Measurements from ENCODE around the gene PGBD5. TPM values are rescaled to one million over a fixed set of nuclear protein-coding genes. Genes with fewer than 3 reads are reported as not detected.

Gene PGBD5
- total RNA-seq, 6 experiments from 2014 or later, result 0.05 TPM; not detected in 5

DNA sequence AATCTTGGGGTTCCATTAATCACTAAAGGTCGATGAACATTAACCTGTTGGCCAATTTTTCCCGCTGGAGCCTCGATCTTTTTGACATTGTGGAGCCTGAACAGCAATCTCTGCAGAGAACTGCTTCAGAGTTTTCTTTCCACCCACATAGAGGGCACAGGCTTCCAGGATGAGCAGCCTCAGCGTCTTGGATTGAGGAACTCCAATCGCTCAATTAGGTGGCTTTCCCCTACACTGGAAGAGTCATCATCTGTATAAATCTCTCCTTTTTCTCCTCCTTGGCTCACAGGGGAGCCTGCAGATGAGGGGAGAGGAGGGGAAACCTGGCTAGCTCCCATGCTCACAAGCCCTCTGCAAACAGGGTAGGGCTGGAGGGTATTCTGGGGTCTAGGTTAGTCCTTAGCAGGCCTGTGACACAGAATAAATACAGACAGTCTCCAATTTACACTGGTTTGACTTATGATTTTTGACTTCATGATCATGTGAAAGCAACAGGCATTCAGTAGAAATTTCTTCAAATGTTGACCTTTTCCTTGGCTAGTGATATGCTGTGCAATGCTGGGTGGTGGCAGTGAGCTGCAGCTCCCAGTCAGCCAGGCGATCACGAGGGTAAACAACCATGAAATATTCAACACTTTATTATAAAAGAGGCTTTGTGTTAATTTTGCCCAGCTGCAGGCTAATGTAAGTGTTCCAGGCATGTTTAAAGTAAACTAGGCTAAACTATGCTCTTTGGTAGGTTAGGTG lies 80.8 kb downstream of the PGBD5 start:
- no peaks in the 10 kb centered on the region; the same call in 1 of the 2 replicates for H3K36me3 Mint-ChIP-seq (ENCODE audit: low read depth)
- no peak overlapping the region for H3K27ac Mint-ChIP-seq
- no peak overlapping the region for H3K4me3 Mint-ChIP-seq
- peaks cover 6% of the 10 kb centered on the region; the same call in 1 of the 2 replicates for H3K4me1 Mint-ChIP-seq (ENCODE audit: low read depth)
- TF ChIP-seq, protein P1, sequence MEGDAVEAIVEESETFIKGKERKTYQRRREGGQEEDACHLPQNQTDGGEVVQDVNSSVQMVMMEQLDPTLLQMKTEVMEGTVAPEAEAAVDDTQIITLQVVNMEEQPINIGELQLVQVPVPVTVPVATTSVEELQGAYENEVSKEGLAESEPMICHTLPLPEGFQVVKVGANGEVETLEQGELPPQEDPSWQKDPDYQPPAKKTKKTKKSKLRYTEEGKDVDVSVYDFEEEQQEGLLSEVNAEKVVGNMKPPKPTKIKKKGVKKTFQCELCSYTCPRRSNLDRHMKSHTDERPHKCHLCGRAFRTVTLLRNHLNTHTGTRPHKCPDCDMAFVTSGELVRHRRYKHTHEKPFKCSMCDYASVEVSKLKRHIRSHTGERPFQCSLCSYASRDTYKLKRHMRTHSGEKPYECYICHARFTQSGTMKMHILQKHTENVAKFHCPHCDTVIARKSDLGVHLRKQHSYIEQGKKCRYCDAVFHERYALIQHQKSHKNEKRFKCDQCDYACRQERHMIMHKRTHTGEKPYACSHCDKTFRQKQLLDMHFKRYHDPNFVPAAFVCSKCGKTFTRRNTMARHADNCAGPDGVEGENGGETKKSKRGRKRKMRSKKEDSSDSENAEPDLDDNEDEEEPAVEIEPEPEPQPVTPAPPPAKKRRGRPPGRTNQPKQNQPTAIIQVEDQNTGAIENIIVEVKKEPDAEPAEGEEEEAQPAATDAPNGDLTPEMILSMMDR (IDR thresholded peaks at IDR 0.05), result no peak
- peaks cover 15% of the 10 kb centered on the region for H3K9me3 Mint-ChIP-seq
- no peak for DNase-seq
- peaks cover 11% of the 10 kb centered on the region for H3K27me3 Mint-ChIP-seq (ENCODE audit: insufficient read depth)

DNA sequence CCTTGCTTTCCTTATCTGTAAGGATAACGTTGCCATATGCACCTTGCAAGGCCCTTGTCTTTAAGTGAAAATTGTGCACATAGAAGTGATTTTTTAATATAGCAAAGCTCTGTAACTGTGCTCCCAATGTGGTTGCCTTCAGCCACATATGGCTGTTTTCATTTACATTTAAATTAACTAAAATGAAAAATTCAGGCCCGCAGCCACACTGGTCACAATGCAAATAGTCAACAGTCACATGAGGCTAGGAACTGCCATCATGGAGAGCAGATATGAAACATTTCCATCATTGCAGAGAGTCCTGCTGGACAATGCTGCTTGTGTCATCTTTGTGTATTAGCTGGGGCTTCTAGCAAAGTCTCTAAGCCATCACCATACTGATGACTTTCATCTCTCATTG lies 83.4 kb downstream of the PGBD5 start:
- no peak for DNase-seq
- Mint-ChIP-seq H3K4me1 (ENCODE audit: low read depth) (no peaks in the 10 kb centered on the region), H3K4me3 (no peak overlapping the region), H3K9me3 (peaks cover 10% of the 10 kb centered on the region; the same call in 1 of the 2 replicates), H3K27ac (no peak overlapping the region), H3K27me3 (ENCODE audit: insufficient read depth) (peaks cover 2% of the 10 kb centered on the region; the same call in 1 of the 2 replicates), H3K36me3 (ENCODE audit: low read depth) (no peaks in the 10 kb centered on the region)
- TF ChIP-seq, protein P1 (IDR thresholded peaks at IDR 0.05), result no peak

DNA sequence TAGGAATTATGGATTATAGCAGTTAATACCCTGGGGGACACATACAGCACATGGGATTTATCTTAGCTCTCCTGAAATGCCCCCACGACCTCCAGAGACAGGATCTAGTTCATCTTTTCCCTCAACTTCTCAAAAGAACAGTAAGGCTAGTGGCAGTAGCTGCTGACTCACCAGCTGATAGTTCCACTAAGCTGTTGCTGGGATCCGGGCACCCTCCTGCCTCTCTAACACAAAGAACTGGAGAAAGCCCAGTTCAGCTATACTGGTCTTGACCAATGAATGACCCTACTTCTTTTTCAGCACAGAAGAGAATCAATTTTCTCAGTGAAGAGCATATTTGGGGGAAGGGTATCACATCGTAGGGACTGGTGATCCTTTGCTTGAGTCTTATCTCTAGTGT lies 84.1 kb downstream of the PGBD5 start:
- DNase-seq, result no peak
- Mint-ChIP-seq H3K27me3 (ENCODE audit: insufficient read depth) (peaks cover 2% of the 10 kb centered on the region; the same call in 1 of the 2 replicates), H3K4me3 (no peak overlapping the region), H3K4me1 (ENCODE audit: low read depth) (no peaks in the 10 kb centered on the region), H3K9me3 (peaks cover 8% of the 10 kb centered on the region; the same call in 1 of the 2 replicates), H3K36me3 (ENCODE audit: low read depth) (no peaks in the 10 kb centered on the region), H3K27ac (no peak overlapping the region)
- TF ChIP-seq, protein P1 (IDR thresholded peaks at IDR 0.05), result no peak

DNA sequence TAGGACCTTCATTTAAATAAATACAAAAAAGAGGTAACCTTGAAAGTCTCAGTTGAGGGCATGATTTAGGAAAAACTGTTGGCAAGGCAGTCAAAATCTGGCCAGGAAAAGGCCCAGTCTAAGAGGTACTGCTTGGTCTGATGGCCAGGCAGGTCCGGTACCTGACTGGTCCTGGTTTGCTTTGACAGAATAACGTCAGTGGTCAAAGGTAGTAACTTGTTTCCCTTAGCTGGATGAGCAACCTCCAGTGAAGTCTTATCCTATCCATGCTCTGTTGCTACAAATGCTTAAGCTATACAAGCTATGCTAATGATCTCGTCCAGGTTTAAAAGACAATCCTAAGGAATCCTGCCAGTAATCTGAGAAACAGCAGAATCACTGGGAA lies 85.0 kb downstream of the PGBD5 start:
- H3K36me3 Mint-ChIP-seq (ENCODE audit: low read depth), result no peaks in the 10 kb centered on the region

DNA sequence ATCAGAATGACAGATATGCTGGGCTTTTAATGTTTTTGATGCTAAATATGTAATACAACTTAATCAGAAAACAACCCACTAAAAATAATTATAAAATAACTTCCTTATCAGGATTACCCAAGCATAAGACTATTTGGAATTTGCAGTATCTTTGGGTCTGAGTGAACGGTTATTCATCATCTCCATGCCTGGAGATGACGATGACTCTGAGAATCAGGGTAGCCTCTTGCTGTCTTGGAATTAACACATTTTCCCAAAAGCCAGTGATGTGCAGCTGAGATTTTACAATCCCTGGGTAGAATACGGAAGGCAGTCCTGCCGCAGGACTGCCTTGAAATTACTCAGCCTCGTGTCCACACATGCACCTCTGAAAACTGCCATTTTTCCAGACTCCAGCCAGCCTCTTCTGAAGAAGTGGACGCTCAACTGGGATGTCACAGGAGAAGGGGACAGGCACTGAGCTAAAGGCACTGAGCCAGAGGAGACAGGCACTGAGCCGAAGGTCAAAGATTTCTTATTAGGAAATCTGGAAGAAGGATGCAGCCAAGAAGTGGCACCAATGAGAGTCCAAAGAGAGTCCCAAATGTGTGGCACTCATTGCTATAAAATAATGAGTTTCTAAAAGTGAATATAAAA lies 85.5 kb downstream of the PGBD5 start:
- TF ChIP-seq, protein P1 (IDR thresholded peaks at IDR 0.05), result no peak
- Mint-ChIP-seq H3K4me1 (ENCODE audit: low read depth) (no peaks in the 10 kb centered on the region), H3K27ac (no peak overlapping the region), H3K9me3 (peaks cover 8% of the 10 kb centered on the region; the same call in 1 of the 2 replicates), H3K36me3 (ENCODE audit: low read depth) (no peaks in the 10 kb centered on the region), H3K4me3 (no peak overlapping the region), H3K27me3 (ENCODE audit: insufficient read depth) (peaks cover 7% of the 10 kb centered on the region)
- DNase-seq, result no peak

More for the DNA sequence above, 85.0 kb downstream of the PGBD5 start:
- Mint-ChIP-seq H3K9me3 (peaks cover 6% of the 10 kb centered on the region; the same call in 1 of the 2 replicates), H3K27me3 (ENCODE audit: insufficient read depth) (peaks cover 4% of the 10 kb centered on the region; the same call in 1 of the 2 replicates), H3K27ac (no peak overlapping the region), H3K4me1 (ENCODE audit: low read depth) (no peaks in the 10 kb centered on the region), H3K4me3 (no peak overlapping the region)
- TF ChIP-seq, protein P1 (IDR thresholded peaks at IDR 0.05), result no peak
- DNase-seq, result no peak
